HG03280 (cell line): ENCODE results near the gene EIF4G1.

Experiments
- ATAC-seq: cut with Tn5 transposase; IDR thresholded peaks from one replicate; pipeline ENCODE4 v1.9.1; 2021; ENCODE audit warnings: mild to moderate bottlenecking, moderate library complexity; ENCODE audit not compliant: unreplicated experiment

Gene EIF4G1

GRCh38 chr3:184348057-184348382, 33.6 kb downstream of the EIF4G1 start:
- ATAC-seq: no peak

- ATAC-seq: no peak
These were observed 35.4 kb downstream of the EIF4G1 start for GRCh38 chr3:184349563-184350470.

DNA sequence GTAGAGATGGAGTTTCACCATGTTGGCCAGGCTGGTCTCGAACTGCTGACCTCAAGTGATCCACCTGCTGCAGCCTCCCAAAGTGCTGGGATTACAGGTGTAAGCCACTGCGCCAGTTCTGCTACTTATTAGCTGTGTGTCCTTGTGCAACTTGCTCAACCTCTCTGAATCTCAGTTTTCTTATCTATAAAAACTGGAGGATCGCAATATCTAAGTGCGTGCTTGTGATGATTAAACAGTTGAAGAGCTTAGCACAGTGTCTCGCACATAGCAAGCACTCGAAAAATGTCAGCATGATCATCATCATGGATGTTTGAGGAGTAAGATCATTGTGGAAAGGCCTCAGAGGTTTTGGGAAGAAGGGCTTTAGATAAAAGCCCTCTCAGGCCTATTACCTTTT, 36.2 kb downstream of the EIF4G1 start:
- no peak for ATAC-seq

- ATAC-seq: no peak
These were observed 37.2 kb downstream of the EIF4G1 start for GRCh38 chr3:184351511-184352148.

DNA sequence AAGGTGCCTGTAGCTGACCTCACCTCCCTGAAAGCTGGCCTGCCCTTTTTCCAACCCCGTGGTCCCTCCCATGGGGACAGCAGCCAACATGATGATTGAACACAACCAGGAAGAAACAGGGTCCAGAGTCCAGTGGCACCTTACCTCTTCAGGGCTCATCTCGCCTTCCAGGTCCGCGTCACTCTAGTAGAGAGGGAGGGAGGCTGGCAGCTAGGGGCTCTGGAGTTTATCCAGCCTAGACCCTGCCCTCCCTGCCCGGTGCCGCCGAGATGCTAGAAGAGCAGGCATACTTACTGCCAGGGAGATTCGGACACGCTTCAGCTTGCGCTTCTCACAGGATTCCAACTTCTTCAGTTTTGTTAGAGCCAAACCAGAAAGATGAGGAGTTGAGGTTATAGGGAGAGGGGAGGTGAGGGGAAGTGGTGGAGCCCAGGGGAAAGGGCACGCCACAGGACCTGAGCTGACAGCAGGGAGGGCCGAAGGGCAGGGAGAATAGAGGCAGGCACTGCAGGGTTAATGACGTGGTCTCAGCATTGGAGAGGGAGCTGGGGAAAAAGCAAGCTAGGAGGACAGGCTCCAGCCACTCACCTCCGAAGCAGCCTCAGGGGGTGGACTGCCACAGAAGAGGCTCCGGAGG, 37.9 kb downstream of the EIF4G1 start:
- no peak for ATAC-seq

DNA sequence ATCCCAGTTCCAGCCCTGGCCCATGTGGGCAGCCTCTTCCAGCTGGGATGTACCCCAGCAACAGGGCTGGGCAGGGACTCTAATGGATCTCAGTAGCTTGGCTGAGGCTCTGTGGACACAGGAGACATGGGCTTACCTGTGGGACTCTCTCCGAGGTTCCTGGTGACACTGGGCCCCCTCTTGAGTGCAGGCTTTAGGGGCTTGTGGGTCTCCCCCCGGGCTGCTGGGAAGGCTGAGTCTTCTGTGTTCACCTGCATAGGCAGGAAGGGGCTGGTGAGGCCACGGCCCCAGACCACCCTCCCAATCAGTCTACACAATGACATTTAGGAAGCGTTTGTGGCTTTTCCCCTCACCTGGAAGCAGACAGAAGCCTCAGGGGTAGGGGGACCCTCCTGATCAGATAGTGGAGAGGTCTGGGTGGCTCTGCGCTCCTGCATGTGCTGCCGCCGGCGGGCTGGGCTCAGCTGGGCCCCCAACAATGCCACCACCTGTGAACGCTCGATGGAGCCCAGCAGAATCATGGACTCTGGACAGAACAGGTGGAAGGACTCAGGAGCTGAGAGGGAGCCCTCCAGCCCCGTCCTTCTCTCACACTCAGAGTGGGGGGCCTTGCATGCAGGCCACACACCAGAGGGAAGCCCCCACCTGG, 38.6 kb downstream of the EIF4G1 start:
- ATAC-seq: no peak

GRCh38 chr3:184353546-184353941, 39.1 kb downstream of the EIF4G1 start:
- no peak for ATAC-seq

DNA sequence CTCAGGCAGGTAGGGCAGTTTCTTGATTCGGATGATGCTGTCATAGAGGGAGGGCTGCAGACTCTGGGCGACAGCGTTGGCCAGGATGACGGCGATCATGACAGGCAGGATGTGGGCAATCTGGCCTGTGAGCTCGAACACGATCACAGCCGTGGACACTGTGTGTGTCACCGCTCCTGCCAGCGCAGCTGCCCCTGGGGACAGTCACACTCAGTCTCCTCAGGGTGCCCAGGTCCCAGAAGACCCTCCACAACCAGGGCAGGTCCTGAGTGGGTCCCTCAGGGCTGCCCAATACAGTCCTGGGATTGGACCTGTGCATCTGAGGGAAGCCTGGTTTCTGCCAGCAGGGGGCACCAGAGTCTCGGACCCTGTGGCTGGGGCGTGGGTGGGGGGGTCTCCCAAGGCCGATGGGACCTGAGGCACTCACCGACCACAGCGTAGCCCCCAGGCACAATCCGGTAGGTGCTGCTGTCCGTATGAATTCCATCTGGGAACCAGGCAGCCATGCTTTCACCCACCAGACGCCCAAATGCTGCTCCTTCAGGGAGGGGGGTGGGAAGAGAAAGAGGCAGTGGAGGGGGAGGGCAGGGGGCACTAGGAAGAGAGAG, 39.8 kb downstream of the EIF4G1 start:
- ATAC-seq: no peak

DNA sequence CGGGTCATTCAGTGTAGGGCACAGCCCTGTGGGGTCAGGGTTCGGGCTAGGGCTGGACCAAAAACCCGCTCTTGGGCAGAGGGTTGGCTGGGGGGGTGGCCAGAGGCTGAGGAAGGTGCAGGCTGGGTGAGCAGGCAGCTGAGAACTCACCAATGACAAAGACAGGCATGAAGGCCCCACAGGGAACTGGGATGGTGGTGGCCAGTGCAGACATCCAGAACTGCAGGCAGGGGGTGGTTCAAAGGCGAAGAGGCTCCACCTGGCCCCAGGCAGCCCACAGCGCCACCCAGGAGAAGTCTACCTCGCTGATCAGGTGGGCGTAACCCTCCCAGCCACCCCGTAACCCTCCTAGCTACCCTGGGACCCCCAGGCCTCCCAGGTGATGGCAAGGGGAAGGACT, 40.3 kb downstream of the EIF4G1 start:
- ATAC-seq: no peak

- no peak for ATAC-seq
These were observed 41.0 kb downstream of the EIF4G1 start for GRCh38 chr3:184355261-184356040.

DNA sequence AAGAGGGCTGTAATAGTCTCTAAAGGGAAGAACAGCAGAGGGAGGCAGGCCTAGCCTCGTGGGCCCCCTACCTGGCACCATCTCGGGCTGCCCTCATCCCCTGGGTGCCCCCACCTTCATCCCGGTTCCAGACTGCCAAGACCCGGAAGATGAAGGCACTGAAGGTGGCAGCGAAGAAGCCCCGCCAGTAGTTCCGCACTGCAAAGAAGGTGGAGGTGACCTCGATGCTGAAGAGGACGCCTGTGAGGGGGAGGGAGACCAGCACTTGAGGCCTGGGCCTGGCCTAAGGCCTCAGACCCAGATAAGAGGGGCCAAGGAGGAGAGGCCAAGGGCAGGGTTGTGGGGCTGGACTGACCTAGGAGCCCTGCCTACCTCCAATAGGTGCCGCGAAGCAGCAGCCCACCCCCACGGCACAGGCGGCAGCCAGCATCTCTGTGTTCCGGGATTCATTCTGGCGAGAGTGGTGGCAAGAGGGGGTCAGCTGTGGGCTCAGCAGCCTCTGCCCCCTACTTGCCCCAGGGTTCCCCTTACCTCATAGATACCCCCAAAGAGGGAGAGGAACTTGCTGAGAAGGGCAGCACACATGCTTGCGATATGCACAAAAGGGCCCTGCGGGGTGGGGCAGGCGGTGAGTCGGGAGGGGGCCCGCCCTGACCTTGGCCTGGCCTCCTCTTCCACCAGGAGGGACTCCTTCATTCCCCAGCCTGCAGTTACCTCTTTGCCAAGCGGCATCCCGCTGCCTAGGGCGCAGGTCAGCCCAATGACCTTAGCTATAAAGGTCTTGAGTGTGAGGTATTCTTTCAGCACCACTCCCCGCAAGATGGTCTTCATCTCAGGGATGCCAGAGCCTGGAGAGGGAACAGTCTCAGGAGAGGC, 43.1 kb downstream of the EIF4G1 start:
- ATAC-seq: no peak

- no peak for ATAC-seq
These were observed 43.8 kb downstream of the EIF4G1 start for GRCh38 chr3:184358124-184358767.

DNA sequence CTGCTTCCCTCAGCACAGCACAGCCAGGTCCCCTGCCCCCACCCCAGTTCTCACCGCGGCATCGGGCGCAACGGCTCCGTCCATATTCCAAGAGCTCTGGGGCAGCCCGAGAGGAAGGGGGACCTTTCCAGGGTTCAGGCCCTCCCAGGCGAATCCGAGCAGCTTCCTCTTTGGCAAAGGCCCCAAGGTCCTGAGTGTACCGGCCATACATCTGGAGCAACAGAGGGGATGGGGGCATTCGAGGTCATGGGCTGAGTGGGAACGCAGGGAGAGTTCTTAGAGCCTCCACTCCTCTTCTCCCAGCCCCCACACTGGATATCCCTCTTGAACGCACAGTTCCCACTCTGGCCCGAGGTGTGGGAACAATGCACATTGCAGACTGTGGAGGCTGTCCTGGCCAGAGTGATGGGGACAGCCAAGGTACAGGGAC, 44.5 kb downstream of the EIF4G1 start:
- no peak for ATAC-seq

GRCh38 chr3:184359610-184360009, 45.2 kb downstream of the EIF4G1 start:
- no peak for ATAC-seq

- ATAC-seq: no peak
These were observed 45.9 kb downstream of the EIF4G1 start for GRCh38 chr3:184360070-184360928.

- ATAC-seq: no peak
These were observed 46.6 kb downstream of the EIF4G1 start for GRCh38 chr3:184360929-184361531.

DNA sequence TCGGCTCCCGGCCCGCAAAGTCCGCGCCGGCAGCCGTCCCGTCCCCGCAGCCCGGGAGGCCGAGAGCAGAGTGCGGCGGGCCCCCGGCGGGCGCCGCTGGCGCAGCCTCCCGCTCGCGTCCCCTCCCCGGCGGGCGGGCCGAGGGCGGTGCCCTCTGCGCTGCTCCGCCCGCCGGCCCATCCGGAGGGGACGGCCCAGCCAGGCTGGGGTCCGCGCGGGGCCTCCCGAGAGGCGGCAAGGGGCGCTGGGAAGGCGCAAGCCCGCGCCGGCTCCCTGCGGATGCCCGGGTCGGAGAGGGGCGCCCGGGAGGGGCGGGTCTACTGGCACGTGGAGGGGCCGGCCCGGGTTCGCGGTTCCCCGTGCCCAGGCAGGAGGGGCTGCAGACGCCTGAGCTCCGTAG, 47.1 kb downstream of the EIF4G1 start, which contains the start of the genes CLCN2 and POLR2H:
Gene CLCN2 (minus strand): TSS at position 74 of the 400 bp plus-strand sequence. CDS start 126 bp downstream, outside the sequence.
Gene POLR2H (plus strand): TSS at position 179 of the 400 bp plus-strand sequence. CDS start 1,783 bp downstream, outside the sequence.
- ATAC-seq: peak; percentile 36
